DND-41 (cell line): ENCODE data around the gene URM1.

Source experiments
- ATAC-seq: fragments of 200-7000 bp; cut with Tn5 transposase; 3 replicates; pipeline ENCODE4 v1.9.1; 2021; ENCODE audit warnings: low read depth; ENCODE audit not compliant: insufficient read depth
- DNase-seq: peaks from one replicate; pipeline ENCODE4 v3.0.0-alpha.2; 2020
- H2AFZ ChIP-seq: 2 replicates; pipeline ENCODE4 v1.6.0; 2012; ENCODE audit warnings: low read depth, low read length
- H3K27ac ChIP-seq: 2 replicates; pipeline ENCODE4 v1.5.1; 2012; ENCODE audit warnings: low read length, inconsistent platforms
- H3K27me3 ChIP-seq: fragments of 200-600 bp; sonication (generic); 2 replicates; pipeline ENCODE4 v1.6.0; 2012; ENCODE audit warnings: low read length, mild to moderate bottlenecking, inconsistent platforms; ENCODE audit not compliant: insufficient read depth, poor library complexity
- H3K36me3 ChIP-seq: 2 replicates; pipeline ENCODE4 v1.5.1; 2012; ENCODE audit warnings: low read length, inconsistent platforms; ENCODE audit not compliant: insufficient read depth
- H3K4me1 ChIP-seq: 2 replicates; pipeline ENCODE4 v1.5.1; 2012; ENCODE audit warnings: mild to moderate bottlenecking, low read length; ENCODE audit not compliant: insufficient read depth
- H3K4me2 ChIP-seq: 2 replicates; pipeline ENCODE4 v1.6.0; 2012; ENCODE audit warnings: mild to moderate bottlenecking, moderate library complexity, low read length, inconsistent platforms; ENCODE audit not compliant: insufficient read depth
- H3K4me3 ChIP-seq, 2 experiments: fragments of 200-600 bp in 1 of 2; shearing (Covaris generic) in 1 of 2; 2 replicates each; pipeline ENCODE4 v1.5.1; 2012 to 2016; ENCODE audit warnings: inconsistent platforms in 2 of 2, low read length in 2 of 2, mild to moderate bottlenecking in 2 of 2, low read depth in 1 of 2, moderate library complexity in 1 of 2
- H3K79me2 ChIP-seq: 2 replicates; pipeline ENCODE4 v1.6.0; 2012; ENCODE audit warnings: low read length, inconsistent platforms; ENCODE audit not compliant: insufficient read depth
- H3K9ac ChIP-seq: 2 replicates; pipeline ENCODE4 v1.6.0; 2012; ENCODE audit warnings: low read depth, mild to moderate bottlenecking, inconsistent platforms, low read length, moderate library complexity
- H3K9me3 ChIP-seq: 2 replicates; pipeline ENCODE4 v1.5.1; 2012; ENCODE audit warnings: low read length, moderate library complexity, mild to moderate bottlenecking, inconsistent platforms; ENCODE audit not compliant: insufficient read depth, severe bottlenecking
- H4K20me1 ChIP-seq: 2 replicates; pipeline ENCODE4 v1.6.0; 2012; ENCODE audit warnings: low read length; ENCODE audit not compliant: insufficient read depth
- EZH2 ChIP-seq: IDR thresholded peaks from 3 replicates; pipeline ENCODE4 v1.6.1; 2012; ENCODE audit warnings: borderline replicate concordance, low read depth, mild to moderate bottlenecking, moderate library complexity, low read length, inconsistent platforms; ENCODE audit not compliant: severe bottlenecking
- TF ChIP-seq, protein P1 (sequence below): IDR thresholded peaks from 2 replicates; pipeline ENCODE4 v1.5.1; 2012; ENCODE audit warnings: borderline replicate concordance, low read length, moderate library complexity, mild to moderate bottlenecking; ENCODE audit not compliant: poor library complexity, severe bottlenecking; ENCODE audit errors: extremely low read depth

Gene URM1

DNA sequence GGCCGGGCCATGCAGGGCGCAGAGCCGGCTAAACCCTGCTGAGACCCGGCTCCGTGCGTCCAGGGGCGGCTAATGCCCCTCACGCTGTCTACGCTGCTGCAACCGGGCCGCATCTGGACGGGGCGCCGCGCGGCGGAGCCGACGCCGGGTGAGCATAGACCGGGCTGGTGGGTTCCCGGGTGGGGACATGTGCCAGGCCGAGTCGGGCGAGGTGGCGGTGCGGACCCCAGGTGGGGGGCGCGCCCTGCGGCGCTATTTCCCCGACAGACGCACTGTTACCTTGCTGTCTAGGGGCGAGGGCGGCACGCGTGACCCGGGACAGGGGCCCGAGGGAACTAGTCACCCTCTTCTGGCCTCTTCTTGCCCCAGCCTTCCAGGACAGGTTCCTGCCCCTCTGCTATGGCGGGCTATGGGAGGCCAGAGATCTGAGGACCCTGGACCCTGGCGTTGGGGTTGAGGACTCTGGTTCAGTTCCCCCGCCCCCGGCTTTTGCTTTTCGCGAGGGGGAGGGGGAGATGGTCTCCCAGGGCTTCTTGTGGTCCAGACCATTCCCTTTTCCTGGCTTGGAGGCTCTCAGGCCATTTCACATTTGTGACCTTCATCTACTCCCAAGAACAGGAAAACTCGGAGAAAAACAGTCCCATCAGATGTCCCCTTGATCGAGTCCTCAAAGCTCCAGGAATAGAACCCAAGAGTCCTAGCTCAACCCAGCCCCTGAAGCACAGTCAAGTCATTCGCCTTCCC lies 30.3 kb upstream of the URM1 start:
- TF ChIP-seq, protein P1, sequence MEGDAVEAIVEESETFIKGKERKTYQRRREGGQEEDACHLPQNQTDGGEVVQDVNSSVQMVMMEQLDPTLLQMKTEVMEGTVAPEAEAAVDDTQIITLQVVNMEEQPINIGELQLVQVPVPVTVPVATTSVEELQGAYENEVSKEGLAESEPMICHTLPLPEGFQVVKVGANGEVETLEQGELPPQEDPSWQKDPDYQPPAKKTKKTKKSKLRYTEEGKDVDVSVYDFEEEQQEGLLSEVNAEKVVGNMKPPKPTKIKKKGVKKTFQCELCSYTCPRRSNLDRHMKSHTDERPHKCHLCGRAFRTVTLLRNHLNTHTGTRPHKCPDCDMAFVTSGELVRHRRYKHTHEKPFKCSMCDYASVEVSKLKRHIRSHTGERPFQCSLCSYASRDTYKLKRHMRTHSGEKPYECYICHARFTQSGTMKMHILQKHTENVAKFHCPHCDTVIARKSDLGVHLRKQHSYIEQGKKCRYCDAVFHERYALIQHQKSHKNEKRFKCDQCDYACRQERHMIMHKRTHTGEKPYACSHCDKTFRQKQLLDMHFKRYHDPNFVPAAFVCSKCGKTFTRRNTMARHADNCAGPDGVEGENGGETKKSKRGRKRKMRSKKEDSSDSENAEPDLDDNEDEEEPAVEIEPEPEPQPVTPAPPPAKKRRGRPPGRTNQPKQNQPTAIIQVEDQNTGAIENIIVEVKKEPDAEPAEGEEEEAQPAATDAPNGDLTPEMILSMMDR, result no peak
- TF ChIP-seq EZH2, result no peak
- H3K27ac ChIP-seq, result peak overlapping the region; percentile 50
- H3K4me1 ChIP-seq, result peaks cover 21% of the 10 kb centered on the region
- H3K4me3 ChIP-seq, result peak overlapping the region; percentile 50 to 73; a peak in 3 of 4 replicates
- H3K79me2 ChIP-seq, result peaks cover 8% of the 10 kb centered on the region
- H3K9ac ChIP-seq, result peak overlapping the region; percentile 71
- no peaks in the 10 kb centered on the region for H3K27me3 ChIP-seq
- peak; percentile 34; the same call in 2 of the 3 replicates for ATAC-seq
- no peak for DNase-seq
- H3K36me3 ChIP-seq, result peaks cover 32% of the 10 kb centered on the region
- peak overlapping the region; percentile 93 for H3K4me2 ChIP-seq
- H2AFZ ChIP-seq, result peak overlapping the region; percentile 80
- no peaks in the 10 kb centered on the region for H3K9me3 ChIP-seq
- H4K20me1 ChIP-seq, result no peaks in the 10 kb centered on the region

DNA sequence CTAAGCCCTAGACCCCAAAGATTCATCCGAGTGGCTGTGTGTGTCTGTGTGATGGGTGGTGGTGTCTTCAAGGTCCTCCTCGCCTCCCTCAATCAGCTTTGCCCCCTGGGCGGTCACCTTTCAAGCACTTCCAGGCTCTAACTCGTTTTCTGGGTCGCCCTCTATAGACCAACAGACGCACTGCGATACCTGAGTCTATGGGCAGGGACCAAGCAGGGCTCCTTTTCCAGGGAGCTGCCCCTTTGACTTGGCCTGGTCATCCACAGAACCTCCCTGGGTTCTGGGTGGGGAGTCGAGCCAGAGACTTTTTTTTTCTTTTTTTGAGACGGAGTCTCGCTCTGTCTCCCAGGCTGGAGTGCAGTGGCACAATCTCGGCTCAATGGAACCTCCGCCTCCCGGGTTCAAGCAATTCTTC lies 29.7 kb upstream of the URM1 start:
- Histone ChIP-seq H3K4me3 (peak overlapping the region; percentile 50 to 73; a peak in 3 of 4 replicates), H3K36me3 (peaks cover 34% of the 10 kb centered on the region), H4K20me1 (no peaks in the 10 kb centered on the region), H3K27me3 (no peaks in the 10 kb centered on the region), H3K9me3 (no peaks in the 10 kb centered on the region), H2AFZ (peak overlapping the region; percentile 80), H3K4me1 (peaks cover 21% of the 10 kb centered on the region), H3K79me2 (peaks cover 8% of the 10 kb centered on the region), H3K9ac (peak overlapping the region; percentile 71), H3K4me2 (peak overlapping the region; percentile 93), H3K27ac (no peak overlapping the region; the same call in 1 of the 2 replicates)
- TF ChIP-seq, protein P1, result peak; percentile 79
- TF ChIP-seq EZH2, result no peak
- peak; percentile 75 for DNase-seq
- peak; percentile 70 for ATAC-seq

DNA sequence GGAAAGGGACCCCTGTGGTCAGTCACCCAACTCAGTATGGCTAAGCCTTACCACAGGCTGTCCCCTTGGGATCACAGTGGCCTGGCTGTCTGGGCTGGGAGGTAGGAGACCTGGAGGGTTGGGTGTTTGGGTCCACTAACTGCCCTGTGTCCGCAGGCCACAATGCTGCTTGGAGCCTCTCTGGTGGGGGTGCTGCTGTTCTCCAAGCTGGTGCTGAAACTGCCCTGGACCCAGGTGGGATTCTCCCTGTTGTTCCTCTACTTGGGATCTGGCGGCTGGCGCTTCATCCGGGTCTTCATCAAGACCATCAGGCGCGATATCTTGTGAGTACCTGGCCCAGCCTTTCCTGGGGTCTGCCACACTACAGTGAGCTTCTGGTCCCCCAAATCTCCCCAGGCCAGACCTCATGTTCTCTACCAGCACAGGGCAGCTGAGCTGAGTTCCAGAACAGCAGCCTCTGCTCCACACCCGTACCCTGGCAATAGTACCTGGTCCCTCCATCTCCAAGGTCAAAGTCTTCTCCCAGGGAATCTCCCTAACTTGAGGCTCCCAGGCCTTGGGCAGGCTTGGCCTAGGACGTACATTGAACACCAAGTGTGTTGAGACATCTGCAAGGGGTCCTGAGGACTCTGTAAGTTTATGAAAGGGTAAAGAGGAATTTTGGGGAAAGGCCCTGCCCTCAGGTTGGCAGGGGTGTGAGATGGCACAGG lies 28.0 kb upstream of the URM1 start:
- peaks cover 45% of the 10 kb centered on the region for H3K36me3 ChIP-seq
- H3K4me2 ChIP-seq, result no peak overlapping the region
- no peaks in the 10 kb centered on the region for H3K9me3 ChIP-seq
- no peaks in the 10 kb centered on the region for H3K27me3 ChIP-seq
- no peak overlapping the region for H2AFZ ChIP-seq
- H3K79me2 ChIP-seq, result peaks cover 8% of the 10 kb centered on the region
- DNase-seq (no peak), ATAC-seq (no peak)
- H3K4me3 ChIP-seq, result no peak overlapping the region
- H4K20me1 ChIP-seq, result no peaks in the 10 kb centered on the region
- H3K9ac ChIP-seq, result no peak overlapping the region
- TF ChIP-seq, protein P1, result no peak
- no peak for TF ChIP-seq EZH2
- H3K4me1 ChIP-seq, result peaks cover 21% of the 10 kb centered on the region
- H3K27ac ChIP-seq, result no peak overlapping the region
